ENCODE results near the gene MRPL24. TPM values are rescaled to one million over a fixed set of nuclear protein-coding genes. Genes with fewer than 3 reads are reported as not detected.

The MRPL24 gene
- total and polyA plus RNA-seq, 9 of the 15 experiments (the other 6 are each of a cell fraction or from before 2014, with no cell fraction given), result 74.3 to 267 (median 113) TPM

GRCh38 chr1:156747742-156748669 lies 7.1 kb upstream of the MRPL24 start (continued):
- TF ChIP-seq, protein P1, sequence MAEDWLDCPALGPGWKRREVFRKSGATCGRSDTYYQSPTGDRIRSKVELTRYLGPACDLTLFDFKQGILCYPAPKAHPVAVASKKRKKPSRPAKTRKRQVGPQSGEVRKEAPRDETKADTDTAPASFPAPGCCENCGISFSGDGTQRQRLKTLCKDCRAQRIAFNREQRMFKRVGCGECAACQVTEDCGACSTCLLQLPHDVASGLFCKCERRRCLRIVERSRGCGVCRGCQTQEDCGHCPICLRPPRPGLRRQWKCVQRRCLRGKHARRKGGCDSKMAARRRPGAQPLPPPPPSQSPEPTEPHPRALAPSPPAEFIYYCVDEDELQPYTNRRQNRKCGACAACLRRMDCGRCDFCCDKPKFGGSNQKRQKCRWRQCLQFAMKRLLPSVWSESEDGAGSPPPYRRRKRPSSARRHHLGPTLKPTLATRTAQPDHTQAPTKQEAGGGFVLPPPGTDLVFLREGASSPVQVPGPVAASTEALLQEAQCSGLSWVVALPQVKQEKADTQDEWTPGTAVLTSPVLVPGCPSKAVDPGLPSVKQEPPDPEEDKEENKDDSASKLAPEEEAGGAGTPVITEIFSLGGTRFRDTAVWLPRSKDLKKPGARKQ (CRISPR knock-in tag; IDR thresholded peaks at IDR 0.05), result no peak
- TF ChIP-seq TRIM28 (IDR thresholded peaks at IDR 0.05), result no peak
- no peak for TF ChIP-seq HMGN3 (IDR thresholded peaks at IDR 0.05; ENCODE audit: borderline replicate concordance, extremely low read depth, insufficient read length, low read depth, low read length)

GRCh38 chr1:156746728-156747631 lies 6.1 kb upstream of the MRPL24 start:
- H3K4me3 ChIP-seq, result peak overlapping the region; percentile 95
- CTCF ChIA-PET (ENCODE audit: low intra/inter-chr PET ratio), result no interaction called here
- intact Hi-C loops (cut with micrococcal nuclease) (no loop called here), in situ Hi-C loops (cut with MboI) (loop anchor here (25.0 kb wide), 1 partner anchor 1435 kb away; the partner anchor contains the start of genes FDPS, PKLR and RUSC1)
- H3K27ac ChIP-seq (ENCODE audit: extremely low read depth, low read depth, low read length), result peak overlapping the region; percentile 97
- peak overlapping the region; percentile 97 for H3K4me2 ChIP-seq (ENCODE audit: insufficient read depth, low read length)
- H3K9me1 ChIP-seq (ENCODE audit: control insufficient read depth, insufficient read depth, low read length), result no peaks in the 10 kb centered on the region
- no peaks in the 10 kb centered on the region for H3K9me3 ChIP-seq (replicated peaks; ENCODE audit: control insufficient read depth, insufficient read depth, low read depth, low read length)
- peak; percentile 56 for ATAC-seq
- H4K20me1 ChIP-seq (replicated peaks; ENCODE audit: control insufficient read depth, insufficient read depth, low read length), result peaks cover 26% of the 10 kb centered on the region
- POLR2A ChIA-PET, result interaction anchor here (0.6 to 1.7 kb wide), 5 partner anchors 16 to 149 kb away, joined by 3 to 4 read pairs (median 3); partner anchors contain the start of gene PRCC
- H3K4me1 ChIP-seq (replicated peaks in 1 of 2; ENCODE audit: control insufficient read depth in 2 of 2, insufficient read depth in 2 of 2, low read length in 2 of 2), result peaks cover 39 to 50% of the 10 kb centered on the region in 2 experiments
- peak; percentile 85 to 92 (median 88) for DNase-seq (ENCODE audit: extremely low read depth in 1 of 4, low spot score in 3 of 4)
- FAIRE-seq, result no peak
- H3K79me2 ChIP-seq (ENCODE audit: control insufficient read depth, insufficient read depth, low read length), result peaks cover 81% of the 10 kb centered on the region
- H3K9ac ChIP-seq (ENCODE audit: insufficient read depth in 1 of 2, low read depth in 2 of 2, low read length in 2 of 2), result peak overlapping the region; percentile 94 to 96
- no peaks in the 10 kb centered on the region for H3K27me3 ChIP-seq (ENCODE audit: control insufficient read depth in 2 of 2, insufficient read depth in 2 of 2, low read length in 2 of 2)
- no TSS peak for BruUV-seq (replicated peaks)
- WGBS (ENCODE audit: insufficient coverage, low coverage, missing lambda C conversion rate), result 2% methylated on average over 17 of the region's 29 CpGs
- H3K36me3 ChIP-seq (ENCODE audit: control insufficient read depth, insufficient read depth, low read length), result peaks cover 72% of the 10 kb centered on the region
- H2AFZ ChIP-seq (ENCODE audit: low read depth, low read length), result no peak overlapping the region; the same call in 1 of the 2 replicates
- TF ChIP-seq ZBTB33 (CRISPR knock-in tag; IDR thresholded peaks at IDR 0.05) (no peak), MXI1 (IDR thresholded peaks at IDR 0.05; ENCODE audit: low read depth, low read length) (peak; percentile 85), GATA2 (CRISPR knock-in tag; IDR thresholded peaks at IDR 0.05) (no peak), SMAD4 (CRISPR knock-in tag; conservative IDR thresholded peaks at IDR 0.05) (no peak), TFAM (CRISPR knock-in tag; conservative IDR thresholded peaks at IDR 0.05) (no peak), KAT2B (IDR thresholded peaks at IDR 0.05; ENCODE audit: low read depth, low read length) (no peak), GATAD2B (IDR thresholded peaks at IDR 0.05; ENCODE audit: borderline replicate concordance) (peak; percentile 82), NR2C2 (CRISPR knock-in tag; IDR thresholded peaks at IDR 0.05) (no peak), NR2C2 (tag; IDR thresholded peaks at IDR 0.05) (peak; percentile 81; the same call in 1 of the 2 replicates), SMAD1 (IDR thresholded peaks at IDR 0.05; ENCODE audit: low read depth, low read length, partially characterized antibody) (peak; percentile 11)
- TF ChIP-seq, protein P2, sequence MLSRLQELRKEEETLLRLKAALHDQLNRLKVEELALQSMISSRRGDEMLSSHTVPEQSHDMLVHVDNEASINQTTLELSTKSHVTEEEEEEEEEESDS (CRISPR knock-in tag; IDR thresholded peaks at IDR 0.05), result no peak
